ENCODE data around the gene BAHCC1.
"Not testable (repeated sequence)": the region's sequence is repeated elsewhere in the genome, so short reads cannot be mapped to it uniquely, and the experiment has no call there.

The BAHCC1 gene

GRCh38 chr17:81425716-81426392 lies 30.6 kb downstream of the BAHCC1 start:
- not testable (repeated sequence) for DNase-seq (ENCODE audit: low read depth in 3 of 3, low spot score in 1 of 3)

- DNase-seq (ENCODE audit: low read depth in 3 of 3, low spot score in 1 of 3), result no peak
Measured at GRCh38 chr17:81426393-81427172, 31.3 kb downstream of the BAHCC1 start.

- DNase-seq (ENCODE audit: low read depth in 3 of 3, low spot score in 1 of 3), result no peak
Measured at GRCh38 chr17:81427173-81428120, 32.2 kb downstream of the BAHCC1 start.

GRCh38 chr17:81428121-81428515 lies 32.9 kb downstream of the BAHCC1 start:
- no peak for DNase-seq (ENCODE audit: low read depth in 3 of 3, low spot score in 1 of 3)

GRCh38 chr17:81428516-81428915 lies 33.3 kb downstream of the BAHCC1 start:
- DNase-seq (ENCODE audit: low read depth in 3 of 3, low spot score in 1 of 3), result no peak

- DNase-seq (ENCODE audit: low read depth in 3 of 3, low spot score in 1 of 3), result no peak
Measured at GRCh38 chr17:81428948-81429774, 33.9 kb downstream of the BAHCC1 start.

- DNase-seq (ENCODE audit: low read depth in 3 of 3, low spot score in 1 of 3), result no peak
Measured at GRCh38 chr17:81429821-81430551, 34.7 kb downstream of the BAHCC1 start.

GRCh38 chr17:81431545-81432482 lies 36.6 kb downstream of the BAHCC1 start:
- DNase-seq (ENCODE audit: low read depth in 3 of 3, low spot score in 1 of 3), result no peak

- no peak for DNase-seq (ENCODE audit: low read depth in 3 of 3, low spot score in 1 of 3)
Measured at GRCh38 chr17:81432941-81433340, 37.7 kb downstream of the BAHCC1 start.

GRCh38 chr17:81433656-81434055 lies 38.4 kb downstream of the BAHCC1 start:
- DNase-seq (ENCODE audit: low read depth in 3 of 3, low spot score in 1 of 3), result no peak

GRCh38 chr17:81434072-81434471 lies 38.8 kb downstream of the BAHCC1 start:
- DNase-seq (ENCODE audit: low read depth in 3 of 3, low spot score in 1 of 3), result no peak

GRCh38 chr17:81434681-81435417 lies 39.6 kb downstream of the BAHCC1 start:
- DNase-seq (ENCODE audit: low read depth in 3 of 3, low spot score in 1 of 3), result no peak

GRCh38 chr17:81435652-81436293 lies 40.5 kb downstream of the BAHCC1 start:
- no peak for DNase-seq (ENCODE audit: low read depth in 3 of 3, low spot score in 1 of 3)

- no peak for DNase-seq (ENCODE audit: low read depth in 3 of 3, low spot score in 1 of 3)
Measured at GRCh38 chr17:81436294-81436849, 41.1 kb downstream of the BAHCC1 start.

GRCh38 chr17:81437191-81437651 lies 42.0 kb downstream of the BAHCC1 start:
- DNase-seq (ENCODE audit: low read depth in 3 of 3, low spot score in 1 of 3), result no peak

- DNase-seq (ENCODE audit: low read depth in 3 of 3, low spot score in 1 of 3), result no peak
Measured at GRCh38 chr17:81438007-81438659, 42.9 kb downstream of the BAHCC1 start.

GRCh38 chr17:81438688-81439087 lies 43.4 kb downstream of the BAHCC1 start:
- DNase-seq (ENCODE audit: low read depth in 3 of 3, low spot score in 1 of 3), result no peak

Data from stimulated activated CD4-positive, alpha-beta T cell treated with anti-CD3 and anti-CD28 coated beads, TNF-alpha, amount 100 ng/mL, for 1 hour (primary cell).